GM21526 (cell line): ENCODE results near the gene KLHL6.

Experiments used
- ATAC-seq: cut with Tn5 transposase; IDR thresholded peaks from one replicate; pipeline ENCODE4 v1.9.1; 2021; ENCODE audit warnings: moderate library complexity; ENCODE audit not compliant: unreplicated experiment, low FRiP score

The KLHL6 gene

GRCh38 chr3:183508821-183509220 is 46.7 kb downstream of the KLHL6 start:
- ATAC-seq: no peak

- no peak for ATAC-seq
Observed at GRCh38 chr3:183507551-183507950, 48.0 kb downstream of the KLHL6 start.

- no peak for ATAC-seq
Observed at GRCh38 chr3:183506674-183507320, 48.7 kb downstream of the KLHL6 start.

GRCh38 chr3:183504597-183504996 is 50.9 kb downstream of the KLHL6 start:
- ATAC-seq: no peak

- no peak for ATAC-seq
Observed at GRCh38 chr3:183503746-183504145, 51.8 kb downstream of the KLHL6 start.

- no peak for ATAC-seq
Observed at GRCh38 chr3:183502237-183503181, 53.0 kb downstream of the KLHL6 start.

GRCh38 chr3:183500981-183501704 is 54.4 kb downstream of the KLHL6 start:
- no peak for ATAC-seq

- no peak for ATAC-seq
Observed at GRCh38 chr3:183500319-183500718, 55.2 kb downstream of the KLHL6 start.

GRCh38 chr3:183498634-183499033 is 56.9 kb downstream of the KLHL6 start:
- no peak for ATAC-seq

GRCh38 chr3:183497313-183497712 is 58.2 kb downstream of the KLHL6 start:
- no peak for ATAC-seq

GRCh38 chr3:183496311-183496710 is 59.2 kb downstream of the KLHL6 start:
- ATAC-seq: no peak

- ATAC-seq: no peak
Observed at GRCh38 chr3:183494341-183494740, 61.2 kb downstream of the KLHL6 start.

GRCh38 chr3:183493296-183494045 is 62.0 kb downstream of the KLHL6 start:
- ATAC-seq: no peak

- ATAC-seq: no peak
Observed at GRCh38 chr3:183492849-183493179, 62.7 kb downstream of the KLHL6 start.

GRCh38 chr3:183491923-183492848 is 63.3 kb downstream of the KLHL6 start:
- no peak for ATAC-seq

- ATAC-seq: no peak
Observed at GRCh38 chr3:183491109-183491922, 64.2 kb downstream of the KLHL6 start.

GRCh38 chr3:183490653-183491052 is 64.9 kb downstream of the KLHL6 start:
- no peak for ATAC-seq

- ATAC-seq: no peak
Observed at GRCh38 chr3:183490211-183490601, 65.3 kb downstream of the KLHL6 start.
